ENCODE measurements around the gene HYLS1. TPM values are rescaled to one million over a fixed set of nuclear protein-coding genes. Genes with fewer than 3 reads are reported as not detected.

HYLS1 gene
- total RNA-seq, 2 experiments from 2014 or later: 4.6 to 5.2 TPM

DNA sequence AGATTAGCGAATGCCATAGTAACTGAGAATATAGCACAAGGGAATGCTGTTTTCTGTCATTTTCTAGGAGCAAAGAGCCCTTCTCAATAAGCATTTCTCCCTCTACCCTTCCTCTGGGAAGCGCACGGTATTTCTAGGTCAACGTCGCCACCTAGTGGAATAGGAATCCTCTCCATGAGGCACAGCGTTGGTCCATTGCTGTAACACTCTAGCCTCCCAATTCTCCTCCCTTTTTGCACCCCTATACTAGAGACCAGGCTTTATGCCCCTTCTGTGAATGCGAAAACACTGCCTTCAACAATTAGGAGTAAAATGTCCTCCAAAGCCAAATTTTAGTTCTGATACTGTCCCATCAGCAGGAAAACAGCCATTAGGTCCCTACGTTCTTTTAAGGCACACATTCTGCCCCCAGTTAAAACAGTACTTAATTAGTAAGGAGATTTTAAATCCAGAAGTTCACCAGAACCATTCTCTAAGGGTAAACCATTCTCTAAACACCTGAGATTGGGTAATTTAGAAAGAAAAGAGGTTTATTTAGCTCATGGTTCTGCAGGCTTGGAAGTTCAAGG is 12.8 kb upstream of the HYLS1 start:
- peak; percentile 64 for ATAC-seq
- ChIA-PET CTCF (interaction anchor here (1.0 to 1.5 kb wide), 3 partner anchors 13 to 172 kb away, joined by 3 to 7 read pairs (median 4); partner anchors contain the start of gene HYLS1), POLR2A (no interaction called here)
- Mint-ChIP-seq H3K4me1 (ENCODE audit: low read depth) (no peaks in the 10 kb centered on the region), H3K27me3 (peaks cover 2% of the 10 kb centered on the region), H3K36me3 (ENCODE audit: low read depth) (no peaks in the 10 kb centered on the region), H3K27ac (no peak overlapping the region), H3K9me3 (peaks cover 2% of the 10 kb centered on the region), H3K4me3 (no peak overlapping the region)
- TF ChIP-seq, protein P1, sequence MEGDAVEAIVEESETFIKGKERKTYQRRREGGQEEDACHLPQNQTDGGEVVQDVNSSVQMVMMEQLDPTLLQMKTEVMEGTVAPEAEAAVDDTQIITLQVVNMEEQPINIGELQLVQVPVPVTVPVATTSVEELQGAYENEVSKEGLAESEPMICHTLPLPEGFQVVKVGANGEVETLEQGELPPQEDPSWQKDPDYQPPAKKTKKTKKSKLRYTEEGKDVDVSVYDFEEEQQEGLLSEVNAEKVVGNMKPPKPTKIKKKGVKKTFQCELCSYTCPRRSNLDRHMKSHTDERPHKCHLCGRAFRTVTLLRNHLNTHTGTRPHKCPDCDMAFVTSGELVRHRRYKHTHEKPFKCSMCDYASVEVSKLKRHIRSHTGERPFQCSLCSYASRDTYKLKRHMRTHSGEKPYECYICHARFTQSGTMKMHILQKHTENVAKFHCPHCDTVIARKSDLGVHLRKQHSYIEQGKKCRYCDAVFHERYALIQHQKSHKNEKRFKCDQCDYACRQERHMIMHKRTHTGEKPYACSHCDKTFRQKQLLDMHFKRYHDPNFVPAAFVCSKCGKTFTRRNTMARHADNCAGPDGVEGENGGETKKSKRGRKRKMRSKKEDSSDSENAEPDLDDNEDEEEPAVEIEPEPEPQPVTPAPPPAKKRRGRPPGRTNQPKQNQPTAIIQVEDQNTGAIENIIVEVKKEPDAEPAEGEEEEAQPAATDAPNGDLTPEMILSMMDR (IDR thresholded peaks at IDR 0.05): peak; percentile 84
- peak; percentile 63 for DNase-seq
- intact Hi-C loops (cut with micrococcal nuclease): loop anchor here (10.0 kb wide), 3 partner anchors 150 to 250 kb away; partner anchors contain the start of gene CHEK1

DNA sequence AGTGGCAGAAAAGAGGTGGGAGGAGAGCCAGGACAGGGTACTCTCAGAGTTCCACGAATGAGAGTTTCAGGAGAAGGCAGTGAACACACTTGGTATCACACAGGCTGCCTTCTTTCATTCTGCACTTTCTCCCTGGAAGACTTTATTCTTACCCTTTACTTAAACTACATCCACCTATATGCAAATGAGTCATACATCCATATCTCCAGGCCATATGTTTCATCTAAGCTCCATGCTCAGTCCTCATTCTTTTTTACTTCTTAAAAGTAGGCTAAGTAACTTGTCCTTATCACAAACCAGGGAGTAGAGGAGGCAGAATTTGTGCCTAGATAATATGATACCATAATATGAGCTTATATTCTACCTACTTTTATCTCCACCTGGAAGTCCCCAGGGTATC is 6.2 kb upstream of the HYLS1 start:
- H3K27ac Mint-ChIP-seq: no peak overlapping the region
- no peak overlapping the region for H3K4me3 Mint-ChIP-seq
- no peaks in the 10 kb centered on the region for H3K4me1 Mint-ChIP-seq (ENCODE audit: low read depth)
- POLR2A ChIA-PET: no interaction called here
- H3K36me3 Mint-ChIP-seq (ENCODE audit: low read depth): no peaks in the 10 kb centered on the region
- ATAC-seq: no peak
- intact Hi-C loops (cut with micrococcal nuclease): no loop called here
- no peaks in the 10 kb centered on the region for H3K27me3 Mint-ChIP-seq
- CTCF ChIA-PET: interaction anchor here (1.3 kb wide), 1 partner anchor 157 kb away, joined by 3 read pairs; no protein-coding TSS in a partner anchor
- no peak for DNase-seq
- no peaks in the 10 kb centered on the region for H3K9me3 Mint-ChIP-seq
- TF ChIP-seq, protein P1 (IDR thresholded peaks at IDR 0.05): no peak

DNA sequence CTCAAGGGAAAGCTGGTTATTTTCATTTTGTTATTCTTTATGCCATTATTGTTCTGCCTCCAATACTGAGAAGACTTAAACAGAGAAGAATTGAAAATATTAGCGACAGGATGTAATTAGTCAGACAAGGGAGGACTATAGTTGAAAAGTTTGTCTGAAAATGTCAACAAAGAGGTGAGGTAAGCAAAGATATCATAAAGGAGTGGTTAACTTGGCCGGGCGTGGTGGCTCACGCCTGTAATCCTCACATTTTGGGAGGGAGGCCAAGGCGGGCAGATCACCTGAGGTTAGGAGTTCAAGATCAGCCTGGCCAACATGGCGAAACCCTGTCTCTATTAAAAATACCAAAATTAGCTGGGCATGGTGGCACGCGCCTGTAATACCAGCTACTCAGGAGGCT is 4.1 kb upstream of the HYLS1 start:
- Mint-ChIP-seq H3K27ac (no peak overlapping the region), H3K9me3 (no peaks in the 10 kb centered on the region), H3K4me3 (no peak overlapping the region), H3K36me3 (ENCODE audit: low read depth) (peaks cover 2% of the 10 kb centered on the region), H3K4me1 (ENCODE audit: low read depth) (peaks cover 10% of the 10 kb centered on the region), H3K27me3 (no peaks in the 10 kb centered on the region)
- no peak for DNase-seq
- intact Hi-C loops (cut with micrococcal nuclease): no loop called here
- CTCF ChIA-PET: no interaction called here
- TF ChIP-seq, protein P1 (IDR thresholded peaks at IDR 0.05): no peak
- ATAC-seq: no peak
- POLR2A ChIA-PET: no interaction called here

DNA sequence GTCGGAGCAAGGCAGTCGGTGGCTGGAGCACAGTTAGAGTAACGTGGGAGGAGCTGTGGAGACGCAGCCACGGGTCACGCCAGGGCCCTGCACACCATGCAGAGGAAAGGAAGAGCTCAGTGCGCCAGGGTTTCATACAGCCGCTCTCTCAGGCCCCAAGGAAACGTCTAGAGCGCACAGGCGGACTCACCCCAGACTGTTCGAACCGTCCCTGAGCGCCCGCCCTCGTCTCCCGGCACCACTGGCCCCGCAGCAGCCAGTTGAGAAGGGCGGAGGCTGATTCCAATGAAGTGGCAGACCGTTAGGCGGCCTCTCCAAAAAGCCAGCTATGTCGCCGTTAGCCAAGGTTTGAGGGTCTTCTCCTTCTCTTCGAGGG is 483 bp upstream of the HYLS1 start:
- TF ChIP-seq, protein P1 (IDR thresholded peaks at IDR 0.05): no peak
- ATAC-seq (peak; percentile 28), DNase-seq (peak; percentile 62)
- no peaks in the 10 kb centered on the region for H3K9me3 Mint-ChIP-seq
- peak overlapping the region; percentile 90 for H3K27ac Mint-ChIP-seq
- no peaks in the 10 kb centered on the region for H3K27me3 Mint-ChIP-seq
- POLR2A ChIA-PET: interaction anchor here (1.0 to 1.8 kb wide), 4 partner anchors 10 to 324 kb away, joined by 4 to 21 read pairs (median 7); partner anchors contain the start of genes DDX25, FAM118B, PUS3 and RPUSD4
- peaks cover 20% of the 10 kb centered on the region for H3K4me1 Mint-ChIP-seq (ENCODE audit: low read depth)
- peak overlapping the region; percentile 76 for H3K4me3 Mint-ChIP-seq
- CTCF ChIA-PET: interaction anchor here (1.1 to 1.8 kb wide), 5 partner anchors 8 to 371 kb away, joined by 3 to 7 read pairs (median 6); no protein-coding TSS in a partner anchor
- H3K36me3 Mint-ChIP-seq (ENCODE audit: low read depth): peaks cover 2% of the 10 kb centered on the region
- intact Hi-C loops (cut with micrococcal nuclease): no loop called here

DNA sequence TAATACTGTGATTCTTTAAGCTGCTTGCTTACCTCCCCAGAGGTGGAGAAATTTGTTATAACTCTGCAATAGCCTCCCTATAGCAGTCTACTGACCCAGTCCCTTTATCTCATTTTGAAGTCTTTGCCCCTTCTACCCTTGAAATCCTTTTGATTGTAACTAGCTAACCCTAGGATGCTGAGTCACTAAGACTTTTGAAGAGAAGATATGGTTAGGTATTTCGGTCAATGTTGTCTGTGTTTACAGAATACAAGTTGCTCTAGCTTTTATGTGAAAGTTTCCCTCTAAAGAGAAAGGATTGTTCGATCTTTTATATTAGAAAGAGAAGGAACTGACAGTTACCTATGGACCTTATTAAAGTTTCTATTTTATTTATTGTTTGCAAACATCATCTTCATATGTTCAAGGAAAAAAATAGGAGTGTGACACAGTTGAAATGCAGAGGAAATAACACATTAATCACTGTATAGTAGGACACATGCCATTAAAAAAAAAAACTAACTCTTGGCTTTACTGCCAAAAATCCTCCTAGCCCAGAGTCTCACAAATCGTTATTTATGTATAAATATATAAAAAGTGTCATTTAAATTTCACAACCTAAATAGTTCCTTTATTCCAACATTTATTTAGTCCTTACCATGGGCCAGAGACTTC is 3.1 kb downstream of the HYLS1 start:
- Mint-ChIP-seq H3K36me3 (ENCODE audit: low read depth) (peaks cover 18% of the 10 kb centered on the region), H3K9me3 (no peaks in the 10 kb centered on the region), H3K4me1 (ENCODE audit: low read depth) (peaks cover 25% of the 10 kb centered on the region), H3K27ac (no peak overlapping the region), H3K4me3 (no peak overlapping the region), H3K27me3 (no peaks in the 10 kb centered on the region)
- DNase-seq (no peak), ATAC-seq (no peak)
- TF ChIP-seq, protein P1 (IDR thresholded peaks at IDR 0.05): no peak
- intact Hi-C loops (cut with micrococcal nuclease): no loop called here
- CTCF ChIA-PET: interaction anchor here (1.1 to 1.5 kb wide), 2 partner anchors 10 to 13 kb away, joined by 3 to 6 read pairs; partner anchors contain the start of gene PUS3
- POLR2A ChIA-PET: no interaction called here
